ENCODE measurements around the gene GRIN2A.

Gene GRIN2A

GRCh38 chr16:10181196-10182162 is 749 bp downstream of the GRIN2A start:
- DNase-seq: peak; percentile 78

- peak; percentile 36 for DNase-seq
These were observed 1.5 kb downstream of the GRIN2A start for GRCh38 chr16:10180771-10181163.

DNA sequence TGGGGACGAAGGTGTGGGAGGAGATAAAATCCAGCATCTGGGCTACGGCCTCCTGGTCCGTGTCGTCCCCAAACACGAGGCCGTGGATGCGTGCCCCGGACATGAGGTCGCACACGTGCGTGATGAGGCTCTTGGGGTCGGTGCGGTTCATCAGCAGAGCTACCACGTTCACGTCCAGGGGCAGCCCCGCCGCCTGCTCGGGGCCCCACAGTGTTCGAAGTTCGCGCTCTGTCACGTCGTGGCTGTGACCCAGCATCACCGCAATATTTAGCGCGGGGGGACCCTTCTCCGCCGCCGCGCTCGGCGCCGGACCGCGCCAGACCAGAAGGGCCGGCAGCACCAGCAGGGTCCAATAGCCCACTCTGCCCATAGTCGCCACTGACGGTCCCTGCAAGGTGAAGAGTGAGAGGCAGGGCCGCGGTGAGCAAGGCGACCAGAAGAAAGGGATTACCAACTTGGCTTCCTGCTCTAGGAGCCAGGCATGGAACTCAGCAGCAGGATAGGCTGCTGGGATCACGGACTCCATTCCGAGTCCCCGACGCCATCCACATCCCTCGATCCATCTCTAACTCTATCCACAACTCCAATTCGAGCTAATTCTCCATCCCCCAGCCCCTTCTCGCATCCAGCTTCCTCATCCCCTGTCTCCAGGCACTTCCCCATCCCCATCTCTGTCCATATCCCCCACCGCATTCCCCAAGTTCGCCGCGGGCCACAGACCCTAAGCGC is 2.0 kb downstream of the GRIN2A start:
- DNase-seq: no peak

DNA sequence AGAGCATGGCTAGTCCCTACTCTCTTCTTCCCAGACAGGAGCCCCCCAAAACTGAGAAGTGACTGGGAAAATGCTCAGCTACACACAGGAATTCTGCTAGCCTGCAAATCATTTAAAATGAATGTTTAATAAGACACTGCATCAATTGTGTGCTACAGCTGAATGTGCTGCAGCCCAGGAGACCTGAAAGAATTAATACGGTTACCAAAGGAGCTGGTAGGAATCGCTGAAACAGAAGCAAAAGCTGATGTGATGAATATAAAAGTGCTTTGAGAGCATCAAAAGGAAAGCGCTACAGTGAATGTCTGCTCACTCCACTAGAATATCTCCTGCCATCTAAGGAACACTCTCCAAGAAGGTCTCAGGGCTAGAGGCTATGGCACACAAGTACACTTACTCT is 3.7 kb downstream of the GRIN2A start:
- no peak for DNase-seq

GRCh38 chr16:10178080-10178479 is 4.1 kb downstream of the GRIN2A start:
- peak; percentile 61 for DNase-seq

GRCh38 chr16:10172848-10173655 is 9.2 kb downstream of the GRIN2A start:
- DNase-seq: peak; percentile 97

GRCh38 chr16:10171221-10171620 is 11.0 kb downstream of the GRIN2A start:
- no peak for DNase-seq

- DNase-seq: peak; percentile 28
These were observed 12.3 kb downstream of the GRIN2A start for GRCh38 chr16:10169904-10170410.

DNA sequence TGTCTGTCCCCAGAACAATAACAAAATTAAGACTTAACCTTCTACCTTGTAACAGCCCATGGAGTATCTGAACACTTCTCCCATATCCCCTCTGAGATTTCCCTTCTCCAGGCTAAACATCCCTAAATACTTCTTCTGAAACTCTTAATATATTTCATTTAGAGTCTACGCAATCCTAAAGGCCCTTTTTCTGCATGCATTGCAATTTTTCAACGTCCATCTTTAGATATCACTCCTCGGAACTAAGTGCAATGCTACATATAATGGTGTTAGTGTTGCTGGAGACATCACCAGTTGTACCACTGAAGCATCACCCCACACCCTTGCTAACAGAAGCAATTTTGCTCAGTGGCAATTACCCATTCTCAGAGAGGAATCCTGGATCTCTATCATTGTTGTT is 13.2 kb downstream of the GRIN2A start:
- DNase-seq: no peak

GRCh38 chr16:10168258-10168657 is 14.0 kb downstream of the GRIN2A start:
- peak; percentile 82 for DNase-seq

- DNase-seq: no peak
These were observed 16.6 kb downstream of the GRIN2A start for GRCh38 chr16:10165643-10166042.

- DNase-seq: no peak
These were observed 19.2 kb downstream of the GRIN2A start for GRCh38 chr16:10162981-10163380.

- peak; percentile 75 for DNase-seq
These were observed 26.1 kb downstream of the GRIN2A start for GRCh38 chr16:10156099-10156498.

- DNase-seq: peak; percentile 40
These were observed 27.8 kb downstream of the GRIN2A start for GRCh38 chr16:10154389-10154788.

GRCh38 chr16:10153985-10154384 is 28.2 kb downstream of the GRIN2A start:
- DNase-seq: no peak

DNA sequence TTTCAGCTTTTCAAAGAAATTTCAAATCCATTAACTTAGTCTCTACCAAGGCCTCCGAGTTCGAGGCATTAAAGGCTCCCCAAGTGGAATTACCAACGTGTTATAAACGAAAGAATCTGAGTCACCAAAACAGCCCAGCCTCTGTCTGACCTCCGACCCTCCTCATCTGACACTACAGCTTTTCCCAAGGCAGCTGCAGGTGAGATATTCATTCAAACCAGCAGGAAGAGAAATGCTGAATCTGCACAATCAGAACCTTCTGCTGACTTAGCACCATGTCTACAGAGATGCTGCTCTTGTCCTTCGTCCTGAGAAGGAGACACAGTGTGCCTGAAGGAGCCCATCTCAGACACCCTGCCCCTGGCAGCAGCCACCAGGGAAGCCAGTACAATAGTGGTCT is 30.5 kb downstream of the GRIN2A start:
- DNase-seq: no peak

GRCh38 chr16:10150906-10151305 is 31.3 kb downstream of the GRIN2A start:
- peak; percentile 58 for DNase-seq

DNA sequence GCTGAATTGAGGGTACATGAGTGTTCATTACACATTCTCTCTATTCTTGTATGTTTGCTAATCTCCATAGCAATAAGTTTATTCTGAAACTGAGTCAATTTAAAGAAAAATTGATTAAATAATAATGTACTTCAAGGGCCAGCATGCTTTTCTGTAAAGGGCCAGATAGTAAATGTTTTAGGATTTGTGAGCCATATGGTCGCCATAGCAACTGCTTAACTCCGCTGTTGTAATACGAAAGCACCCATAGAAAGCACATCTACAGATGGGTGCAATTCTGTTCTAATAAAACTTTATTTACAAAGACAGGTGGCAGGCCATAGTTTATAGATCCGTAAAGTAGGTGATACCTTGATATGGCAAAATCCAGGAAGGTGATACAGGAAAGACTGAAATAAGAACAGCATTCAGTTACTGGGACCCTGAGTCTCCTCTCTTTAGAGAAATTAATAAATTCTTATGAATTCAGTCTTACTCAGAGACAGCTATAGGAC is 36.6 kb downstream of the GRIN2A start:
- DNase-seq: no peak

- no peak for DNase-seq
These were observed 40.6 kb downstream of the GRIN2A start for GRCh38 chr16:10141671-10142070.

- no peak for DNase-seq
These were observed 43.3 kb downstream of the GRIN2A start for GRCh38 chr16:10138881-10139280.

DNA sequence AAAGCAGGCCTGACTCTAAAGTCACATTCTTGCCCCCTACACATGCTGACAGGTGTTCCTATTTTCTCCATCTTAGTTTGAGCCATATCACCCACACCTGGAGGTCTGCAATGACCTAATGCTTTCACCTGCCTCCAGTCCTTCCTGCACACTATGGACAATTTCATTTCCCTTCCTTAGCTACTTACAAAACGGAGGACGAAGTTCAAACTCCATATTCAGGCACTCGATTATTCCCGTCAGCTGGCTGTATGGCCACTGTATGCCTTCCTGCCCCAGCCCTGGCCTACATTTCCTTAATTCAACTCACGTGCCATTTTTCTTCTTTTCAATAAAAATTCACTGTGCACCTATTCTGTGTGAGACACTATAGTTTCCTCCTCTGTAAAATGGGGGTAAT is 44.9 kb downstream of the GRIN2A start:
- DNase-seq: no peak

DNA sequence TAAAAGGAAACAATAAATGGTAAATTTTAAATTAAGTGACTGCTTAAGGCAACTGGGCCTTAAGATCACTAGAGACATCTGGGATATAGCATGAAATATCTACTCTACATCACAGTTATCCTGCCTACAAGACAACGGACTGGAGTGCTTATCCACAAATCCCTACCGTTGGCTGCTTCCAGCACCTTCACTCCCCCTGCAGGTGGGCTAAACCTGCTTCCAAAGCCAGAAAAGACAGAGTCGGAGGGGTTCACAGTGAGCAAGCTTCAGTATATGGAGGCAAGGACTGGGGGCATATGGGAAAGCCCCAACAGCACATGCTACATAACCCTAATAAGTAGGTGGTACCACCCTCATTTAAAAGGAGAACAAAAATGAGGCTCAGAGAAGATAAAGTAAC is 45.3 kb downstream of the GRIN2A start:
- no peak for DNase-seq

GRCh38 chr16:10130538-10130937 is 51.7 kb downstream of the GRIN2A start:
- DNase-seq: no peak

Measured in EL (cell line).